22Rv1 (cell line): Measurements from ENCODE around the gene SDSL.

Experiments
- H3K27ac ChIP-seq: fragments of 450-650 bp; 2 replicates; pipeline ENCODE4 v1.5.1; 2017
- CTCF ChIP-seq: fragments of 450-650 bp; IDR thresholded peaks from 2 replicates; pipeline ENCODE4 v1.5.1; 2017; ENCODE audit warnings: mild to moderate bottlenecking
- ZFX ChIP-seq: fragments of 450-650 bp; IDR thresholded peaks from 2 replicates; pipeline ENCODE4 v1.6.1; 2017; ENCODE audit warnings: antibody characterized with exemption, borderline replicate concordance

Gene SDSL

GRCh38 chr12:113413488-113413939 lies 8.7 kb upstream of the SDSL start:
- TF ChIP-seq CTCF, result no peak
- TF ChIP-seq ZFX, result no peak
- no peak overlapping the region for H3K27ac ChIP-seq

- no peak overlapping the region for H3K27ac ChIP-seq
- TF ChIP-seq CTCF (no peak), ZFX (no peak)
These were observed 7.6 kb upstream of the SDSL start for GRCh38 chr12:113414519-113415038.

- no peak overlapping the region for H3K27ac ChIP-seq
- no peak for TF ChIP-seq CTCF
- no peak for TF ChIP-seq ZFX
These were observed 6.0 kb upstream of the SDSL start for GRCh38 chr12:113416091-113416754.

- no peak overlapping the region for H3K27ac ChIP-seq
- TF ChIP-seq CTCF (no peak), ZFX (no peak)
These were observed 3.8 kb upstream of the SDSL start for GRCh38 chr12:113418213-113418879.

- no peak overlapping the region for H3K27ac ChIP-seq
- TF ChIP-seq ZFX, result no peak
- TF ChIP-seq CTCF, result no peak
These were observed 1.1 kb upstream of the SDSL start for GRCh38 chr12:113420996-113421595.

GRCh38 chr12:113422886-113423669 lies 898 bp downstream of the SDSL start:
- H3K27ac ChIP-seq, result peak overlapping the region; percentile 67
- no peak for TF ChIP-seq CTCF
- no peak for TF ChIP-seq ZFX
